ENCODE data around the gene TMPRSS3. TPM values are rescaled to one million over a fixed set of nuclear protein-coding genes. Genes with fewer than 3 reads are reported as not detected.

Gene TMPRSS3
- total RNA-seq, 1 donor from 2014 or later: not detected

DNA sequence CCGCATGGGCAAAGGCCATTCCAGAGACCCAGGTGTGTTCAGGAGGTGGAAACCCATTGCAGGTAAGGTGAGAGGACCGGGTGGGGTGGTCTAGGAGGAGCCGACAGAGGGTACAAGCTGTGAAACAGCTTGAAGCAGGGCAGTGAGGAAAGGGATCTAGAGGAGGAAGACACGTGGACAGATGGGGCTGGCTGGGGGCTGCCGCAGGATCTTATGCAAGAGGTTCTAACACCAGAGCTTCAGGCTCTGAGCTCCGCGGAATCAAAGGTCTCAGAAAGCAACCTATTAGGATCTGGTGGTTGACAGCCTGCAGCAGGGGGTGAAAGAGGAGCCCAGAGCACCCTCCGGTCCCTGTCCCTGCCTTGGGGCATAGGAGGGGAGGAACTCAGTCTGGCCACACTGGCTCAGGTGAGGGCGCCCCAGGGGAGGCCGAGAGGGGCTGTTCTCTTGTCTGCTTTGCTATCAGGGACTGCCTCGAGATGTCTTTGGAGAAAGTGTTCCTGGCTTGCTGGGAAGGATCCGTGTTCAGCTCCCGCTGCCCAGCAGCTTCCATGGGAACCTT is 31.5 kb downstream of the TMPRSS3 start:
- Mint-ChIP-seq H3K4me1 (no peaks in the 10 kb centered on the region), H3K4me3 (no peak overlapping the region), H3K9me3 (no peaks in the 10 kb centered on the region), H3K27me3 (ENCODE audit: low read depth) (no peaks in the 10 kb centered on the region), H3K27ac (ENCODE audit: unreplicated experiment) (no peak overlapping the region), H3K36me3 (ENCODE audit: low read depth) (no peaks in the 10 kb centered on the region)
- no peak for DNase-seq (ENCODE audit: low read depth, low spot score)
- TF ChIP-seq, protein P1, sequence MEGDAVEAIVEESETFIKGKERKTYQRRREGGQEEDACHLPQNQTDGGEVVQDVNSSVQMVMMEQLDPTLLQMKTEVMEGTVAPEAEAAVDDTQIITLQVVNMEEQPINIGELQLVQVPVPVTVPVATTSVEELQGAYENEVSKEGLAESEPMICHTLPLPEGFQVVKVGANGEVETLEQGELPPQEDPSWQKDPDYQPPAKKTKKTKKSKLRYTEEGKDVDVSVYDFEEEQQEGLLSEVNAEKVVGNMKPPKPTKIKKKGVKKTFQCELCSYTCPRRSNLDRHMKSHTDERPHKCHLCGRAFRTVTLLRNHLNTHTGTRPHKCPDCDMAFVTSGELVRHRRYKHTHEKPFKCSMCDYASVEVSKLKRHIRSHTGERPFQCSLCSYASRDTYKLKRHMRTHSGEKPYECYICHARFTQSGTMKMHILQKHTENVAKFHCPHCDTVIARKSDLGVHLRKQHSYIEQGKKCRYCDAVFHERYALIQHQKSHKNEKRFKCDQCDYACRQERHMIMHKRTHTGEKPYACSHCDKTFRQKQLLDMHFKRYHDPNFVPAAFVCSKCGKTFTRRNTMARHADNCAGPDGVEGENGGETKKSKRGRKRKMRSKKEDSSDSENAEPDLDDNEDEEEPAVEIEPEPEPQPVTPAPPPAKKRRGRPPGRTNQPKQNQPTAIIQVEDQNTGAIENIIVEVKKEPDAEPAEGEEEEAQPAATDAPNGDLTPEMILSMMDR (conservative IDR thresholded peaks at IDR 0.05): no peak

DNA sequence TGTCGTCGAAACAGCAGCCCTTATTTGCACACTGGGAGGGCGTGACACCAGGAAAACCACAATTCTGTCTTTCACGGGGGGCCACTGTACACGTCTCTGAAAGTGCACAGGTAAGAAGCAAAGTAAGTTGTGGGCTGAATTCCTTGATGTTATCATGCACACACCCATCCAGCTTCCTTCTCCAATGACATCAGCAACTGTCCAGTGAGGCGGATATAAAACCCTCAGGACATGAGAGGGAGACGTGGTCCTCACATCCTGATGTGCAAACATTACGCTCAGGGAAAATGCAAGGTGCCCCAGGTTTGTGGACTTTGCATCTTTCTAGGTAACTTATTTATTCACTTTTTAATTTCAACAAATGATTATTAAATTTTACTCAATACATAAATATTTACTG is 32.5 kb downstream of the TMPRSS3 start:
- TF ChIP-seq, protein P1 (conservative IDR thresholded peaks at IDR 0.05): no peak
- no peaks in the 10 kb centered on the region for H3K36me3 Mint-ChIP-seq (ENCODE audit: low read depth)
- H3K9me3 Mint-ChIP-seq: no peaks in the 10 kb centered on the region
- no peak overlapping the region for H3K4me3 Mint-ChIP-seq
- DNase-seq (ENCODE audit: low read depth, low spot score): no peak
- no peak overlapping the region for H3K27ac Mint-ChIP-seq (ENCODE audit: unreplicated experiment)
- H3K4me1 Mint-ChIP-seq: no peaks in the 10 kb centered on the region
- H3K27me3 Mint-ChIP-seq (ENCODE audit: low read depth): peaks cover 2% of the 10 kb centered on the region

DNA sequence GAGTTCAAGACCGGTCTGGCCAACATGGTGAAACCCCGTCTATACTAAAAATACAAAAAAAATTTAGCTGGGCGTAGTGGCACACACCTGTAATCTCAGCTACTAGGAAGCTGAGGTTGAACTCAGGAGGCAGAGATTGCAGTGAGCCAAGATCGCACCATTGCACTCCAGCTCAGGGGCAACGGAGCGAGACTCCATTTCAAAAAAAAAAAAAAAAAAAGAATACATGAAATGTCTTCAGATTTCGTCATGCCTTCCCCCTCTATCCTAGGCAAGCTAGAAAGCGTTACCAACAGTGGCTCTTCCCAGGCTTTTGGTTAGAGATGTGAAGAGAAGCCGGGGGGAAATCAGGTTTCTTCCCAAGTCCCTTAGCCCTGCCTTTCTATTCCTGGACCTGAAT is 33.2 kb downstream of the TMPRSS3 start:
- H3K4me3 Mint-ChIP-seq: no peak overlapping the region
- no peaks in the 10 kb centered on the region for H3K9me3 Mint-ChIP-seq
- no peaks in the 10 kb centered on the region for H3K4me1 Mint-ChIP-seq
- no peaks in the 10 kb centered on the region for H3K36me3 Mint-ChIP-seq (ENCODE audit: low read depth)
- no peak overlapping the region for H3K27ac Mint-ChIP-seq (ENCODE audit: unreplicated experiment)
- TF ChIP-seq, protein P1 (conservative IDR thresholded peaks at IDR 0.05): no peak
- DNase-seq (ENCODE audit: low read depth, low spot score): no peak
- peaks cover 2% of the 10 kb centered on the region for H3K27me3 Mint-ChIP-seq (ENCODE audit: low read depth)

DNA sequence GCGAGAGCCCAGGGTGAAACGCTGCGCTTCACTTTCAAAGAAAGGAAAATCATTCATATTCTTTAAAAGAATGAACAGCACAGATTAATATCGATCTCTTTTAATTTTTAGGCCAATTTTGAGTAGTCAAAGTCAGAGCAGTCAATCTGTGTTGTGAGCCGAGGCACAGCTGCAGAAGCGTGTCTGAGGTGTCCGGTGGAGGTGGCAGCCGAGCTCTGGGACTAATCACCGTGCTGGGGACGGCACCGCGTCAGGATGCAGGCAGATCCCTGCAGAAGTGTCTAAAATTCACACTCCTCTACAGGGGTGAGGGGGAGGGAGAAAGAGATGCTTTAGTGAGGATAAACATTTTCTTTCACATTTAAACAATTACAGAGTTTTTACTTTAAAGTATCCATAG is 33.7 kb downstream of the TMPRSS3 start:
- DNase-seq (ENCODE audit: low read depth, low spot score): no peak
- H3K27me3 Mint-ChIP-seq (ENCODE audit: low read depth): peaks cover 2% of the 10 kb centered on the region
- peak overlapping the region; percentile 65 for H3K27ac Mint-ChIP-seq (ENCODE audit: unreplicated experiment)
- H3K4me1 Mint-ChIP-seq: no peaks in the 10 kb centered on the region
- H3K4me3 Mint-ChIP-seq: no peak overlapping the region
- peaks cover 3% of the 10 kb centered on the region for H3K9me3 Mint-ChIP-seq
- H3K36me3 Mint-ChIP-seq (ENCODE audit: low read depth): no peaks in the 10 kb centered on the region
- TF ChIP-seq, protein P1 (conservative IDR thresholded peaks at IDR 0.05): no peak

DNA sequence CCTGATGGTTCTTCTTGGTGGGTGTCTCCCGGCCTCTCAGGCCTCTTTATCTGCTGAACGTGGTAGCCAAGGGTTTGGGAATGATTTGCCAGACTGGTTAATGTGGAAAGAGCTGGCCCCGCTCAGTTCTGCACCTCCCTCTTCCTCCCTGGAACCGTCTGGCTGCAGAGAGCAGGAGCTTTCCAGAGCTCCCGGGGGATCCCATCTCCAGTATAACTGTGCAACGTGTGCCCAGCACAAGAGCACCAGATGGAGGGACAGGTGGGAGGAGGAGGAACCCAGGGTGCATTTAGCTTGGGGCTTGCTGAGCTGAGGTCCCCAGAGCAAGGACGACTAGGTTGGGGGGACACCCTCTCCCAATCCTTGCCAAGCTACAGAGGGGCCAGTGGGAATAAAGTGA is 34.6 kb downstream of the TMPRSS3 start:
- TF ChIP-seq, protein P1 (conservative IDR thresholded peaks at IDR 0.05): no peak
- Mint-ChIP-seq H3K9me3 (peaks cover 7% of the 10 kb centered on the region), H3K27ac (ENCODE audit: unreplicated experiment) (no peak overlapping the region), H3K36me3 (ENCODE audit: low read depth) (no peaks in the 10 kb centered on the region), H3K4me1 (no peaks in the 10 kb centered on the region), H3K4me3 (no peak overlapping the region), H3K27me3 (ENCODE audit: low read depth) (peaks cover 2% of the 10 kb centered on the region)
- DNase-seq (ENCODE audit: low read depth, low spot score): no peak

Data from neural crest cell (in vitro differentiated cells).